Germinal center (tissue), 1 donor: Measurements from ENCODE around the gene MTA3.

Experiments used
- DNase-seq: peaks from one replicate; pipeline ENCODE4 v3.0.0; 2012; ENCODE audit warnings: mixed read lengths, low spot score

The MTA3 gene

DNA sequence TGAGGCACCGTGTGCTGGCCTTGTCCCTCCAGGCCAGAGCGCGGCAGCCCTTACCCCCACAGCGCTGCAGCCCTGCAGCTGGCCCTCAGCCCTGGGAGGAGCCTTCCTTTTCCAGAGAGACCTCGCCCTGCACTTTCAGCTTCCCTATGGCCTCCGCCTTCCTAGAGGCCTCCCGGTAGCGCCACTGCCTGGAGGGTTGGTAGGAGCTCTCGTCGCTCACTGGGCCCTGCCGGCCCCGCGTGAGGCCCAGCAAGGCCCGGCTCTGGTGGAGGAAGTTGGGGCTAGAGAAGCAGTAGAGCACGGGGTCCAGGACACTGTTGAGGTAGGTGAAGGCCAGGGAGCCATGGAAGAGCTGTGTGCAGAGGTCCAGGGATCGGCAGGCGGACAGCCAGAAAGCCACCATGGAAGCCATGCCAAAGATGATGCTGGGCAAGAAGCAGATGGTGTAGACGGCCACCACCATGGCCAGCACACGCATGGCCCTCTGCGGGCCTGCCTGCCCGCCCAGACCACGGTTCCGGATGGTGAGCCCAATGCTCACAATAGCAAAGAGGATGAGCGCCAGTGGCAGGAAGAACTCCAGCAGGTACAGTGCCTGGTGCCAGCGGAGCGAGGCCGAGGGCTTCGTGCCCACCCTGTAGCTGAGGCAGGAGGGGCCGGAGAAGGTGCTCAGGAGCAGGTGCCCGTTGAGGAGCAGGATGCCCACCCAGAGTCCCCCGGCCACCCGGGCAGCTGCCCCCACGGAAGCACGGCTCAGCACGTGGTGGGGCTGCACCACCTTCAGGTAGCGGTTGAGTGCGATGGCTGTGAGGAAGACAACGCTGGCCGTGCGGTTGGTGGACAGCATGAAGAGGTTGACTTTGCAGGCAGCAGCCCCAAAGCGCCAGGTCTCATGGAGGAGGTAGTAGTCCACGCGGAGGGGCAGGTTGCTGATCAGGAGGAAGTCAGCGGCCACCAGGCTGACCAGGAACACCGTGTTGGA is 194.7 kb downstream of the MTA3 start:
- no peak for DNase-seq

DNA sequence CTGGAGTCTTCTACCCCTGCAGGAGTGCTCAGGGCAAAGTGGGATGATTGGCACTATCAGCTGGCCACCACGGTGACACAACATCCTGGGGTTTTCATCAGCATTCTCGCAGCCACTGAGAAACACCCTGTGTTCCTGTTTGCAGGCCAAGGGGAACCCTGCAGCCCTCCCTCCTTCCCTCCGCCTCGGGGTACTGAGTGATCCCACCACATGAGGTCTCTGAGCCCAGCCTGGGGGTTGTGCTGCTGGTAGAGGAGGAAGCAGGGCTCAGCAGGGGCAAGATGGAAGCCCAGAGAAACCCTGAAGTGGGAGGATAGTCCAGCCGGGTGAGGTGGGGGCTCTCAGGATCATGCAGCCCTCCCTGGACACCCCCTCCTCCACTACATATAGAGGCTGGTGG is 195.7 kb downstream of the MTA3 start, which contains the start of gene OXER1:
Gene OXER1, minus strand, starts transcription at position 40 of the 400 bp plus-strand sequence. CDS start 73 bp downstream, outside the sequence.
- DNase-seq = no peak

DNA sequence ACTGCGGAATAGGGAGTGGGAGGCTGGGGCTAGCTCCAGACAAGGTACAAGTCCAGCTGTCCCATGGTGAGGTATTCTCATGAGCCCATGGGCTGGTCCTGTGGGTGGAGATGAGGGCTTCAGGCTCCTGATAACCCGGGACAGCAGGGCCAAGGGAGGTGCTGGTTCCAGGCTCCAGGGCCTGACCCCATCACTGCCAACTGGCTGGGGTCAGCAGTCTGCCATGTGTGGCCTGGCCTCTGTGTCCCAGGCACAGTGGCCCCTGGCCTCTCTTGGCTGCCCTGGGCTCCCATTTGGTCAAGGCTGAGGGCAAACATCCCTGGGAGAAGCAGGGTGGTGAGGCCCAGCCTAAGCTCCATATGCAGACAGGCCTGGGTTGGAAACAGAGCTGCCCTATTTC is 196.5 kb downstream of the MTA3 start:
- no peak for DNase-seq

DNA sequence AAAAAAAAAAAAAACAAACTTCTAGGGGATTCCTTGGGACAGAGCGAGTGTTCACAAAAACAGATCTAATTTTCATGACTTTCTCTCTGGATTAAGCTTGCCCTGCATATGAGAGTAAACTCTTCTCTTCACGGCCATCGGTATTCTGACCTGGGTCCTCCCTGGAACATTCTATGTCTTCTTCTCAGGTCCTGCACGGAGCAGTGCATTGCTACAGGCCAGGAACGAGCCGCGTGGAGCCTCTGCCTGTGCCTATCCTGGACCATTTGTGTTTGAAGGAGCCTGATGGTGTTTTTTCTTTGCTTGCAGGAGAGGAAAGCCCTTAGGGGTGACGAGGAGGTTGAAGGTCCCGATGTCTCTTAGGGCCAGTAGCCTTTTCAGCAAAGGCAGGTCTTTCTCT is 197.3 kb downstream of the MTA3 start:
- no peak for DNase-seq

DNA sequence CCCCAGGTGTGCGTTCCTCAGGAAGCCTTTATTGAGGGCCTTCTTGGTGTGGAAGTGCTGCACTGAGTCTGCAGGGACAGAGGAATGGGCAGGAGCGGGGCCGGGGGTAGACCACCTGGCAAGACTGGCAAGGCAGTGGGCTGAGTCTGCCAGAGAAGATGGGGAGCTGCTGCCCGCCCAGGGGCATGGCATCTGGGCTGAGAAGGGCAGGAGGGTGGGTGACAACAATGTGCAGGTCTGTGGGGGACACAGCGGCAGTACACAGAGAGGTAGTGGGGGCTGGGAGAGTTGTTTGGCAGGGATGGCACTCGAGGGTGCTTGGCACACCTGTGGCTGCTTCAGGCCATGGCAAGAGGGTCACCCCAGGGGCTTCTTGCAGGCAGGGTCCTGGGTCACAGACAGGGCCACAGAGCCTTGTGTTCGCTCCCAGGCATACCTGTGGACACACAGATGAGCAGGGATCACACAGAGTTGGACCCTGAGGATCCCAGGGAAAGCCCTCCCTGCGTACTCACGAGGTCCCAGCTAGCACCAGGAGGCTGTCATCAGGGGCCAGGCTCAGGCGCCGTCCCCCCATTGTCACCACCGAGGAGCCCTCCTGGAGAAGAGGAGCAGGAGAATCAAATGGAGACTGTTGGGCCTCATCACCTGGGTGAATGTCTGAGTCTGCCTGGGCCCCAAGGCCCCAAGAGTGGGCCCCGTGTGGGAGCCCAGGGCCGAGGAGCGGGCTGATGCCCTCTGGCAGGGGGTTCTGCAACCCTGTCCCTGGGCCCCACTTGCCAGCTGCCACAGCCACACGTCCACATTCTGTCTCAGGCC is 198.9 kb downstream of the MTA3 start:
- no peak for DNase-seq

DNA sequence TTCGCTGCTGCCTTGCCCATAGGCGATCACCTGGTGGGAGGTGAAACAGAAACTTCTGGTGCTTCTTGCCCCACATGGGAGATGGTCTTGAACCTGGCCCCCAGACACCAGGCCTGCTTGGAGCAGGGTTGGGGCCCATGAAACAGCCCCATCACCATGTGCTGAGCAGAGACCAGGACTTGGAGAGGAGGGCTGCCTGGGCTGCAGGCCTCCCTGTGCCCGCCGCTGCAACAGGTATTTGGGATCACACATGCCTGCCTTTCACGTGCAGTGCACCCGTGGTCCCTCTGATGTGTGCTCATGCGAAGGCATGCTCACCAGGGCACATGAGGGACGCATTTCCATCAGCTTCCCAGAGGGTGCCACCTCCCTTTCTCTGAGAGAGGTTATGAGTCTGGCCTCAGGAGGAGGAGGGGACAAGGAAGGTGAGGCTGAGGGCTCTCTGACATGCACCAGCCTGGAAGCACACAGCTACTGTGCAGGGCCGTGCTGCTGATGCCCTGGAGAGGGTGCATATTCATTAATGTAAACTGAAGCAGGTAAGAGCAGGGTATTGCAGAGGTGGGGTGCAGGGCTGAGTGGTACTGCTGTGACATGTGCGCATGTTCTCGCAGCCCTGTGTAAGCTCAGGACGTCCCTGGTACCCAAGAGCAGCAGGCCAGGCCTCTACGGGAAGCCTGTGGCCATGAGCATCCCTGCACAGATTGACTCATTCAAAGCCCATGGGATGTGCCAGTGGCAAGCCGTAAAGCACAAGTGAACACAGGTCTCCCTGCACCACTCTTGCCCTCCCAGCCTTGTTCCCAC is 199.7 kb downstream of the MTA3 start:
- no peak for DNase-seq

DNA sequence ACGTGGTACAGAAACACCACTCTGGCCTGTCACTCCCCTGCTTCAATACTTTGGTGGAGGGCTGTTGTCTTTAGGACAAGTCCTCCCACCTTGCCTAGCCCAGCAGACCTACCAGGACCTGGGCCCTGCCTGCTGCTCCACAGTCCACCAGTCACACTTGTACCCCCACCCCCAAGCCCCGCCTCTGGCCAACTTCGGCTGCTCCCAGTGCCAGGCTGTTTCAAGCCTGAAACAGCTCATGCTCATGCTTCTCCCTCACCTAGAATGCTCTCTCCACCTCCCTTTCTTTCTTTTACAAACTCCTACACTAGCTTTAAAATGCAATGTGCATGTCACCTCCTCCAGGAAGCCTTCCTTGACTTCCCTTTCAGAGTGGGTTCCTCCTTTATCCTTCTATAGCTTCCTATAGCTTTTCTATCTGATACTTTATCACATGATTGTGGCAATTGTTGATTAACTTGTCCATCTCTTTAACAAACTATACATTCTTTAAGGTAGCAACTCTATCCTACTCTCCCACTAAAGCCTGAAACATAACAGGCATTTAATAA is 200.3 kb downstream of the MTA3 start:
- no peak for DNase-seq

DNA sequence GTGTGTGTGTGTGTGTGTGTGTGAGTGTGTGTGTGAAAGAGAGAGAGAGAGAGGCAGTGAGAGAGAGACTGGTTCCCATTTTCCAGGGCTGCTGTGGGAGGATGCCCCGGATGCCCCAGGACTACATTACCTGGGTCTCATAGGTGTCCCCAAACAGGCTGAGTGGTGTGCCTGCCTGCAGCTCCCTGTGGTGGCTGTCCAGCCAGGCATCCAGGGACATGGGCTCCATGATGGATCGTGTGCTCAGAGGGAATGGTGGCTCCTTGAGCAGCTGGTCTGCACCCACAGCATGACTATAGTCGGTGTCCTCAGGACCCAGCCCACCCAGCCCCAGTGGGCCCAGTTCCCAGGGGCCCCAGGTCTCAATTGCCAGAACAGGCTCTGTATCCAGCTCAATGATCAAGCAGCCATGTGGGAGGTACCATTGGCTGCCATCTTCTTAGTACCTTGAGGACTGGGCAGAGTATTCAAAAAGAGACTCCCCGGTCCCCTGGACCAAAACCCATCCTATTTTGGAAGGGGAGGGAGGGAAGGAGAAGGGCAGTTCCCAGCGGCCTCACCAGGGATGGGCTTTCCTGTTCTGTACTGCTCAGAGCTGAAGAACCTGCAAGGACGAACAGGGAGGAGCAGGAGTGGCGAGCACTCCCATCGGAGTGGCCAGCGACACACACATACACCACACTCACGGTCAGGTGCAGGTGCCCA is 201.3 kb downstream of the MTA3 start:
- DNase-seq = no peak

DNA sequence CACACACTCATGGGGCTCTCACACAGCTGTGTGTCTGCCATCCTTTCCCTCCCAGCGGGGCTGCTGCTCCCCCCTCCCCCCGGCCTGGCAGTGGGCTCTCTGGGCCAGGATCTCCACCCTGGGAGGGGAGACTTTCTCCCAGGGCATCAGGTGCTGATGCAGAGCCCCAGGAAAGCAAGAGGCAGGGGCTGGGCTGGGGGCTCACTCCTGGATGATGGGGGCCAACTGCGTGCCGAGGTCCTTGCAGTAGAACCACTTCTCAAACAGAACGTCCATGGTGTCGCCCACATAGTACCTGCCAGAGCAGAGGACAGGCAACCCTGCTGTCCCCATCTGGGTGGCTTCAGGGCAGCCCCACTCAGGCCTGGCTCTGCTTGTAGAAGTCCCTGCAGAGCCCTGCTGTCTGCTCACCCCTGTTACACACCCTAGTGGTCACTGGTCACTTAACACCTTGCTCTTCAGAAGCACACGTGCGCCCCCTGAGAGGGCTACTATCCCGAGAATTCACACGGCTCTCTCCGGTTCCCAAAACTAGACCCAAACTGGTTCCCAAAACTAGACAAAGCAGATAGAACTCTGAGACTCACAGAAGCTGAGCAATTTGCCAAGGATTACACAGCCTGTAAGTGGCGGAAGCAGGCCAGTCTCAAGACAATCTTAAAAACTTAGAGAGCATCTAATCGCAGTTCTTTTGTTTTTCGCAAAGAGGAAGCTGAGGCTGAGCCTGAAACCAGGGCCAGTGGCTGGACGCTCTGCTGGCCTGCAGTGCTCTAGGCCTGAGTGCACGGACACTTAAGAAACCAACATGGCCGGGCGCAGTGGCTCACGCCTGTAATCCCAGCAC is 202.1 kb downstream of the MTA3 start:
- peak; percentile 49 for DNase-seq

DNA sequence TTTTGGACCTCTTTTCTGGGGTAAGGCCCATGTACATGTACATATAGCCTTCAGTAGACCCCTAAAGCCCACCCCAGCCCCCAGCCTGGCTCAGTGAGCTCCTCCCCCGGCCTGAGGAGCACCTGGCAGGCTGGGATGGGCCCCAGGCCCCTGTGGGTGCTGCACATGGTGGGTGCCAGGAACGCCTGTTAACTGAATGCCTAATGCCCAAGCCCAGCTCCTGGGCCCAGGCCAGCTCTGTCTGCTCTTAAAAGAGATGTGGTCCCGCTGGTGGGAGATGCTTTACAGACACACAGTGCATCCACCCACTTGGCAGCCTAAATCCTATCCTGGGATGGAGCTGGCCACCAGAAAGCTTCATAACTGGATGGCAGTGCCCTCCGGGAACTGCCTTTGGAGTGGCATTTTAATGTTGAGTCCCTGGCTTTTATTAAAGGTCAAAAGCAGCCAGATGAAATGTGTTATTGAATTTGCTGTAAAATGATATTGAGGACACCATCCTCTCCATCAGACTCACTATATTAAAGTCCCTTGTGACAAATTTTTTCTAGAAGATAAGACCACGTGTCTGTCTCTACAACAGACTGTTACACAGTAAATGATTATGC is 203.2 kb downstream of the MTA3 start:
- DNase-seq = no peak

DNA sequence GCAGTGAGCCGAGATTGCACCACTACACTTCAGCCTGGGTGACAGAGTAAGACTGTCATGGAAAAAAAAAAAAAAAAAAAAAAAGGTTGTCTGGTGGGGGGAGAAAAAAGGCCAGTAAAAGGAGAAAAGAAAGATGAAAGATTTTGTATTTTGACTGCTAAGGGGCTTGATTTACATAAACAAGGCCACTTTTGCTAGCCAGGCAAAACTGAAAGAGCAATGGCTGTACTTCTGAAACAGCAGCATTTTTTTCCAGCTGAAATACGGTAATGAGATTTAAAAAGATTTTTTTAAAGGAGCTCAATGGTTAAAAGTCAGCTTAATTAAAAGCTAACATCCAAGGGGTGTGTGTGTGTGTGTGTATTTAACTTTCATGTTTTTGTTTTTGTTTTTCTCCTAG is 206.8 kb downstream of the MTA3 start:
- DNase-seq = no peak

DNA sequence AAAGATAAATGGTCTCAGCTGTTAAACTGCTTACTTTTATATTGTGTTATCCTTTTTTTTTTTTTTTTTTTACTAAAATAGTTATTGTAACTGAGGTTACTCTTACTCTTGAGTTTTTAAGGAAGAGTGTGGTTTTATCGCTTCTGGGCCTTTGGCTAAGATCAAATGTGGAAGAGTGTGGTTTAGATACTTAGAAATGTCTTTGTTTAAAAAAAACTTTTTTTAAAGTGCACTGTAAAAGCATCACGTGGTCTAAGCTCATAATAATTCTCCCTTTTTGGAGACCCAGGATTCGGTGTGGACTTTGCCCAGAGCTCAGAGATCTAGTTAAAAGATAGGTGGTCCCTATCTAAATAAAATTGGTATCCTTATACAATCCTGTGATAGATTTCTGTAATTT is 207.4 kb downstream of the MTA3 start:
- DNase-seq = no peak

DNA sequence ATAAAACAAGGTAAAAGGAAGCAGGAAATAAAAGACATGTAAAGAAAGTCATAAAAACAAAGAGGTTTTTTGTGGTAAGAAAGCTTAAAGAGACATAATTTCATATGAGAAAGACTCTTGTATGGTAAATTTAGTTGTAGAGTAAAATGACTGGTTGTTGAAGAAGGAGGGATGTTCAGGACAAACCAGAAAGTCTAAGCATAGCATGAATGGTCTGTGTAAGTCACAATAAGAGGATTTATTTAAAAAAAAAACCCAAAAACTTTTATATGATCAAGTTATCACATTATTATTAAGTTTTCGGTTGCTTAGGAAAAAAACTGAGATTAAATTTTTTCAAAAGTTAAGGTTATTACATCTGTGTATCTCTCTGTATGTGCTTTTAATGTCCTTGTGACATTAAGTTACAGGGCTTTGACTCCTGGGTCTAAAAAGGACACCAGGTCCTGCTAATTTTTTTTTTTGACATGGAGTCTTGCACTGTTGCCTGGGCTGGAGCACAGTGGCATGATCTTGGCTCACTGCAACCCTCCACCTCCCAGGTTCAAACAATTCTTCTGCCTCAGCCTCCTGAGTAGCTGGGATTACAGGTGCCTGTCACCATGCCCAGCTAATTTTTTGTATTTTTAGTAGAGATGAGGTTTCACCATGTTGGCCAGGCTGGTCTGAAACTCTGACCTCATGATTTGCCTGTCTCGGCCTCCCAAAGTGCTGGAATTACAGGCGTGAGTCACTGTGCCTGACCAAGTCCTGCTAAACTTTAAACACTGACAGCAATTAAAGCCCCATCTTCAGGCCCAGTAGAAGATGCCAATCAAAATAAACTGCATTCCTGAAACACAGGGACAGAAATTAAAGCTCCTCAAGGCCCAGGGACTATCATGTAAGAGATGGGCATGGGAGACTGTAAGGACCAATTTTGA is 209.7 kb downstream of the MTA3 start:
- no peak for DNase-seq

DNA sequence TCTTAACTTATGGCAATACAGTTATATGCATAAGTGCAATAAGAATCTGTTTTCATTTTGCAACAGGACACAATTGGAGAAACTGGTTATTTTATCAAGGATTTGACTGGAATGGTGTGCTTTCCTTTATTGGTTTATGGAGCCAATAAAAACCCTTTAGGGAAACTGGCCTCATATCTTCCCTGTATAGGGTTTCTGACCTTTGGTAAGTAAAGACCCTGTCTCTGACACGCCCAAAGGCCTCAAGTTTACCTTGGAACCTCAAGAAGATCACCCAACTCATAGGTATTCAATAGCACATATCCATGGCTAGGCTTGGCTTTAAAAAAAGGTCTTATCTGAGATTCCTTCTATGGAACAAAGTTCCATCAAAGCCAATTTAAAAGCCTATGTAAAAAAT is 212.7 kb downstream of the MTA3 start:
- DNase-seq = no peak

DNA sequence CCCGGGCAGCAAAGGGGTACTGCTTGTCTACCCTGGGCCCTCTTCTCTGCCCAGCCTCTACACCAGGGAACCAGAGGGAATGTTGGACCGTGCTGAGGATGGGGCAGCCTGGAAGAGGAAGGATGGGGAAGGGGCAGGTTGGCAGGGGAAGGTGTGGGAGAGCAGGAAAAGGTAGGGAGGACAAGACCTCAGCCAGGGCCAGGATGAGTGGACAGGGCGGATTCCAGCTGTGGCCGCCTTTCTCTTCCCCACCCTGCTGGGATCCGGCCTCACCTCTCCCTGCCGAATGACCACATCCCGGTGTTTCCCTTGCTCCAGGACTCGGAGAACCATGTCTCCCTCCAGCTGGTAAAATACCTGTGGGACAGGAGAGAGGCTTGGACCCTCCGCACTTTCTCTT is 215.1 kb downstream of the MTA3 start:
- DNase-seq = no peak

DNA sequence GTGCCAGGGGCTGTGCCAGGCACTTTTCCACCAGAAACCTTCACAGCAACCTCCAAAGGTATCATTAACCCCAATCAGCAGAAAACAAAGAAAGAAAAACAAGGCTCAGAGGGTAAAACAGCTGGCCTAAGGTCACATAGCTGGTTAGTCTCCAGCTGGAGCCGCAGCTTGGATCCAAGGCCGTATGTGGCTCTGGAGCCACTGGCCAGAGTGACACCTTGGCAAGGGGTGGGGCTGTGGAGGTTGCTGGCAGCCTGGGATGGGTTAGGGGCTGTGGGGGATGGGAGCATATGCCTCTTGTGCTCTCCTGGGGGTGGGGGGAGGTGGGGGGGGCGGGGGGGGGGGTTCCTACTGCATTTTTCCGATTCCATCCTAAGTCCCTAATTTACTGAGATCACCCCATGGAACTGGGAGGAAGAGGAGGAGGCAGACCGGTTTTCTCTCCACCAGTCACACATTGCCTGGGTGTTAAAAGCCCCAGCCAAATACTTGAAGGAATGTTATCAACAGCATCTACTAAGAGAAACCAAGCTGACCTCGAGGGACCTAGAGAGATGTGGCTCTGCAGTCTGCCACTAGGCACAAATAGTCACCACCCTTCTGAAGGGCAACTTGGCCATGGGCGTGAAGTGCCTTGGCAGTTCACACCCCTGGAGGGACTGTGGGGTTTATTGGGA is 215.9 kb downstream of the MTA3 start:
- DNase-seq = no peak

DNA sequence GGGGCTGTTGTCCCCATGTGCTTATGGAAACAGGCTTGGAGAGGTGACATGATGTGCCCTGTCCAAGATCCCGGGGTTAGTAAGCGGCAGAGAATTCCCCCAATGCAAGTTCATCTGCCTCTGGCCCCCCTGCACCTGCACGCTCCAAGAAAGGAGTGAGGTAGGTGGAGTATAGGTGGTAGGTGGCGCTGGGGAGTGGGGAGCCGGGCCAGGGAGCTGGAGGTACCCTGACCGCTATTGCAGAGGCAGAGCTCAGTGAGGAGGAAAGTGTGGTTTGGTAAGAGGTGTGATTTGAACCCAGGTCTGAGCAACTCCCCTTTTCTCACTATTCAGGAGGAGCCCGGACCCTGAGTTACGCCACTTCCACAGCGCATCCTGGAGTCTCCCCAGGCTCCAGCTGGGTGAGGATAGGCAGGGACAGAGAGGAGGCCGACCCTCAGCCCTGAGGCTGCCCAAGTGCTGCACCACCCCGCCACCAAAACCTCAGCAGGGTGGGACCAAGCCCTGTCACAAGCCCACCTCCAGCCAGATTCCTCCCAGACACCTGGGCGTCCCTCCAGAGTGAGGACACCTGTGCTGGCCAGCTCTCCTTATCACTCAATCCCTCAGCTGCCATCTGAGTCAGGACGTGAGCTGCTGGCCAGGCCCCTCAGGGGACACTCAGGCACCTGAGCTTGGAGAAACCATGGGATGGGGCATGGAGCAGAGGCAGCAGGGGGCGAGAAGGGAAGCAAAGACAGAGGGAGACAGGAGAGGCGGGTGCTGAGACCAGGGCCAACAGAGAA is 218.3 kb downstream of the MTA3 start:
- DNase-seq = no peak
